GM19463 (cell line): Measurements from ENCODE around the gene HOXA3.

Experiments
- ATAC-seq: cut with Tn5 transposase; IDR thresholded peaks from one replicate; pipeline ENCODE4 v1.9.1; 2021; ENCODE audit warnings: mild to moderate bottlenecking, moderate library complexity; ENCODE audit not compliant: unreplicated experiment

HOXA3 gene

DNA sequence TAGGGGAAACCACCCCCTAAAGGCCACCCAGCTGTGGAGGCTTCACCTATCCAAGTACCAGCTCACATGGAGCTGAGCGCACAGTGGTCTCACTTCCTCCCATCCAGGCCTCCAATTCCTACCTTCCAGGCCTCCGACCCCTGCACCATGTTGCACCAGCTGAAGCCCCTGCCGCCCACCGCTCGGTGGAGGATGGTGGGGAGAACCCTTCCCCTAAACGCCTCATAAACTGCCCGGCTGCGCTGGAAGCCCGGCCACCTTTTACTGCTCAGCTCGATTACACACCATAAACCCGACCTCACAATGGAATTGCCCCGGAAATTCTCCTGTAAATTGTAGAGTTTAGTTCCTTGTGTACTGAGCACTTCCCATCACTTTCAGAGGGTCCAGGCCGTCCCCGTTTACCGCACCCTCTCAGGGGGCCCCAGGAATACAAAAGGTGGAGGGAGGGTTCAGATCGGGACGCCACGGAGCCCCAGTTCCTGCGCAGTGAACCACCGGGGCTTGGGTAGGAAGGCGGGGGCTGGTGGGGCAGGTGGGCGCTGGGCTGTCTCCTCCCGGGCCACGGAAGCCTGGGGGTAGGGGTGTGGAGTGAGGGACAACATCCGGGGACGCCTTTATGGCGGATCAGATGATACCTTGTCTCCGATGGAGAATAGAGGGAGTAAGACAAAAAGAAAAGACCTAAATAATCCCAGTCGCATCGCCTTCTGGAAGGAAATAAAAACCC, 5.5 kb upstream of the HOXA3 start:
- ATAC-seq: no peak

DNA sequence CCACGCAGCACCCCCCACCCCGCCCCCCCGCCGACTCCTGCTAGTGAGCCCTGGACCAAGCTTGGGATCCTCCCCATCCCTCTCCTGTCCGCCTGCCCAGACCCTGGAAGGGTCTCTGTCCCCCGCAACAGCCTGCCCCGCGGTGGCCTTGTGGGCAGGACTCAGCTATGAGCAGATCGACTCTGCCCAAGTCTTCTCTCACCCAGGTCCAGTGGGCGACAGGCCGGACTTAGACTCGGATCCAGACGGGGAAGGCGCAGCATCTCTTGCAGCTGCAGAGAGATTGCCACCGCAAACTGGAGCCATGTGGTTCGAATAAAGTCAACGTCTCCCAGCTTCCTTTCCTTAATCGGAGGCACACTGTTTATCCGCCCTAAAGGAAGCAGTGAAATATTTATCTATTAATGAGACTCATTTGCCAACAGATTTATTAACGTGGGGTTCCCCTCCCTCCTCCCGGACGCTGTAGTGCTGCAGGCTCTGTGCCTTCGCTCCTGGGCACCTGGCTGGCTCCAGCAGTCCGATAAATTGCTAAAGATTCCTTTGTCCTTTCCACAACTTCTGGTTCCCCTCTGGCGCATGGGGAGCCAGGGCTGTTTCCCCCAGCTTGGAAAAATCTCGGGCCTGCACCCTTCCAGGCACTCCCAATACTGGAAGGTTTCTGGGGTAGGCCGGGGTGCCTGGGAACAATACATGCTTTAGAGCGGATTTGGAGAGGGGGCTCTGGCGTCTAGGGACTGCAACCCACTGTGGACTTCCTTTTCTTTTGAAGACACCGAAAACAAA, 4.7 kb upstream of the HOXA3 start:
- no peak for ATAC-seq

DNA sequence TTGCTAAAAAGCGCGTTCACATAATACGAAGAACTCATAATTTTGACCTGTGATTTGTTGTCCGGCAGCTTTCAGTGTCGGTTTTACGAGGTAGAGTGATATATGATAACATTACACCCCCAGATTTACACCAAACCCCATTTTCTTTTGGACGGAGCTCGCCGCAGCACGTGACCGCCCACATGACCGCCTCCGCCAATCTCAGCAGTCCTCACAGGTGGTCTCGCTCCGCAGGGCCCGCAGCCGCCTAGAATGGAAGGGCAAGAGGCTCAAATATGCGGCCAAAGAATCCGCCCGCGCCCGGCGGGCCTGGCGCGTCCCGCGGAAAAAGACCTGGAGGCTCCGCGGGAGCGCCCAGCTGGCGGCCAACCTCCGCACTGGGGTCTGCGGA, 4.1 kb upstream of the HOXA3 start, which contains the start of gene HOXA7:
TSS of gene HOXA7 (minus strand) at position 168 of the 391 bp plus-strand sequence. CDS start at position 38, 130 bp downstream.
- ATAC-seq: no peak

DNA sequence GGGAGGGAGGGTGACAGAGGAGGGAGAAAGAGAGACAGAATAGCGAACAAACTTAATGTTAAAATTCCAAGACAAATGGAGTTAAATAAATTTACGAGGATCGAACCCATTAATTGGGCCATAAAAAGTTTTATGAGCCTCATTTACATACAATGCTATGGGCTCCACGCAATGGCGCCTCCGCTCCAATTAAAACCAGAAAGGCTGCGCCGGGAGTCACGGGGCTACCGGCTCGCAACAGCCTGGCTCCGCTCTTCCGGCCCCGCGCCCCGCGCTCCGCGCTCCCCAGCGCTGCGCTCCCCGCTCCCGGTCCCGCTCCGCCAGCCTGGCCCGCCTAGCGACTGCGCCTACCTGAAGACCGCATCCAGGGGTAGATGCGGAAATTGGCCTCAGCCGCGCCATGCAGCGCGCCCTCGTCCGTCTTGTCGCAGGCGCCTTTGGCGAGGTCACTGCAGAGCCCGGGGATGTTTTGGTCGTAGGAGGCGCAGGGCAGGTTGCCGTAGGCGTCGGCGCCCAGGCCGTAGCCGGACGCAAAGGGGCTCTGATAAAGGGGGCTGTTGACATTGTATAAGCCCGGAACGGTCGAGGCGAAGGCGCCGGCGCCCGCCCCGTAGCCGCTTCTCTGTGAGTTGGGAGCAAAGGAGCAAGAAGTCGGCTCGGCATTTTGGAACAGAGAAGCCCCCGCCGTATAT, 3.6 kb upstream of the HOXA3 start:
- no peak for ATAC-seq

DNA sequence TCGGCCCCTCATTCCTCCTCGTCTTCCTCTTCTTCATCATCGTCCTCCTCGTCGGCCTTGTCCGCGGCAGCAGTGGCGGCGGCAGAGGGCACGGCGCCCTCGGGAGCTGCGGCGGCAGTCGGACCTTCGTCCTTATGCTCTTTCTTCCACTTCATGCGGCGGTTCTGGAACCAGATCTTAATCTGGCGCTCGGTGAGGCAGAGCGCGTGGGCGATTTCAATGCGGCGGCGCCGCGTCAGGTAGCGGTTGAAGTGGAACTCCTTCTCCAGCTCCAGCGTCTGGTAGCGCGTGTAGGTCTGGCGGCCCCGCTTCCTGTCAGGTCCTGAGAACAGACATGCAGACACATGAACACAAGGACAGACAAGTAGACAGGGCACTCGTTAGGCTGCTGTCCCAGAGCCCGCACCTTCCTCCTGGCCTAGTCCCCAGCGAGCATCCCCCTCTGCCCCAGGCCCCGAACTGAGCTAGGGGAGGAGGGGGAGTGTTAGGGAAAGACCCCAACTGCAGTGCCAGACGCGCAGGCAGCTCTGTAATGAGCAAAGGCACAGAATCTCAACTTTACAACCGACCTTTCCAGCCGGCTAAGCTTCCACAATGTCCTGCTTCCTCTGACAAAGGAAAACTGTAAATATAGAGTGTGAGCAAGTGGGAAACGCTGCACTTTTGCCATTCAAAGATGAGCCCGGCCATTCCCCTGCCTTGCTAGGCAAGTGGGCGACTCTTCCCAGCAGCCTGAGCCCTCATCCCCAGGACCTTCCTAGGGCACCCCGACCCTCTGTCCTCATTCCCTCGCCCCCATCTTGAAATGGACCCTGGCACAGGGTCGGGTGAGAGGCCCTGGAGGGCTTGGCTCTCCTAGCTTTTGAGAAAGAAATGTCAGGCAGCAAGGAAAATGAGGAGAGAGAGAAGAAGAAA, 2.8 kb upstream of the HOXA3 start:
- no peak for ATAC-seq

DNA sequence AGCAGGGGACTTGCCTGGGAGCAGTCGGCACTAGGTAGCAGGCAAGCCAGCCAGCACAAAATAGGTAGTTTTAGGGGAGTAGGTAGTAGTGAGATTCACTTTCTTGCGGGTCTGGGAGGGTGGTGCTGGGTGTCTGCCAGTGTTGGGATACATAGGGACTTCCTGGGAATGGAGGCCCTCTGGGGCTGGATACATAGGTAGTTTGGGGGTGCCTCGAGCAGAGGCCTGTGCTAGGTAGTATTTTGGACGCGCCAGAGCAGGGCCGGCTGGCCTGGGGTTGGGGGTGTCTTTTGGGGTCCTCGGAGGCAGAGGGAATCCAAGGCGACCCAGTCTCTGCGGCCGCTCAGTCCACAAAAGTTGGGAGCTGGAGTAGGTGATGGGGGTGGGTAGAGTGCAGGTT, 2.0 kb upstream of the HOXA3 start:
- ATAC-seq: no peak

DNA sequence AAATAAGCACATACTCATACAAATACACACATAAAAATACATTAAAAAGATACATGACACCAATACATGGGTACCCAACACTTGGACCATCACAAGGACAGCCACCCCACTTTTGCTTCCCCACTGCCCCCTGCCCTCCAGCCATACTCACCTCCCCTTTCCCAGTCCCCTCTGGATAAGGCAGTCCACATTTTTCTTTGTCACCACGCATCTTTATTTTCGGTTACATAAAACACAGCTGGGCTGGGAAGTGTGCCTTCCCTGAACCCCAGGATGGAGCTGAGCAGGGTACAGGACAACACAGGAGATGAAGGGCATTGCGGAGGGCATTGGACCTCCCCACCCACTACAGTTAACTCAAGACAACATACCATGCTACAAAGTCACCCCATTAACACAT, 1.1 kb upstream of the HOXA3 start:
- no peak for ATAC-seq

DNA sequence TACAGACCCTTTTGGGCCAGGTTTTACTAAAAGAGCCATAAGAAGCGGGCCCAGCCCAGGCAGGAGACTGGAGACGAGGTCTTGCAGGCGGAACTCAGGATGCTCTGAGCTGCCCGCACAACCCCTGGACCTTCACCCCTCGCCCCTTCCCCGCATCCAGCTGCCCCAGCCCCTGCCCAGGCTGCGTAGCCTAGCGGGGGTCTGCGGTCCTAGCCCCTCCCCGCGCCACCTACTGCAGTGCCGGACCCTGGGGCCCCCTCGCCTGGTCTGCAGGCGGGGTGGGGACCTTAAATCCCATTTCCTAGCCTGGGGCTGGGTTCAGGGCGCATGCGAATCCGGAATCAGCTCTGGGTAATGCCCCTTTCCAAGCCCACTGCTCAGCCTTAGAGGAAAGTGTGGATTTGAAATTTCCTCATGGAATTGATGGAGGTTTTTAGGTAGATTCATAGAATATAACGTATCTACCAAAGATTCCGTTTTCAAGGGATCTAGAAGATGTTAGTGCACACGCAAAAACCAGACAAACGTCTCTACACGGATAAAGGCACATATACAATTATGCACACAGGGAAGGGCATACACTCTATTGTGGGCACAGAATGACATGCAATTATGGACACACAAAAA, 546 bp upstream of the HOXA3 start:
- no peak for ATAC-seq

DNA sequence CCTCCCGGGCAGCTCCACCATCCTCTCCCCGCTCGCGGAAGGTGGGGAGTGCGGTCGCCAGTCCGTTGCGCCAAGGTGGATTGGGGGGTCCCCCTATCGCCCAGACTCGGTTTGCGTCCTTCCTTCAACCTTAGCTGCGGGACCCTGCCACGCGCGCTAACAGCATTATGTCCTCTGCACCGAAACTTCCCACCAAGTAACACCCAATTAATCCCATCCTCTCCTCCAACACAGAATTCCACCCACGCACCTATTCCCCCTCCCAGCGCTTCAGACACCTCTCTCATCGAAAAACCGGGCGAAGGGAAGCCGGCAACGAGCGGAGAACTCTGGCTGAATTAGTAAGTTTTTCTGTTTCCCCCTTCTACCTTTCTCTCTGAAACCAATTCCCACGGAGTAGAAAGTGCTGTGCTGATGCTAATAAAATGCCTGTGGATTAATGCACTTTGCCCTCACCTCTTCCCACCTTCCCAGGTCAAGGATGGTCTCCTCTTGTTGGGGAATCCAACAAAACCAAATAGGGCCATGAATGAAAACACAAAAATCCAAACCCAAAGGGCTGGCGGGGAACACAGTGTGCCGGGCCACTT, 947 bp downstream of the HOXA3 start:
- ATAC-seq: no peak

DNA sequence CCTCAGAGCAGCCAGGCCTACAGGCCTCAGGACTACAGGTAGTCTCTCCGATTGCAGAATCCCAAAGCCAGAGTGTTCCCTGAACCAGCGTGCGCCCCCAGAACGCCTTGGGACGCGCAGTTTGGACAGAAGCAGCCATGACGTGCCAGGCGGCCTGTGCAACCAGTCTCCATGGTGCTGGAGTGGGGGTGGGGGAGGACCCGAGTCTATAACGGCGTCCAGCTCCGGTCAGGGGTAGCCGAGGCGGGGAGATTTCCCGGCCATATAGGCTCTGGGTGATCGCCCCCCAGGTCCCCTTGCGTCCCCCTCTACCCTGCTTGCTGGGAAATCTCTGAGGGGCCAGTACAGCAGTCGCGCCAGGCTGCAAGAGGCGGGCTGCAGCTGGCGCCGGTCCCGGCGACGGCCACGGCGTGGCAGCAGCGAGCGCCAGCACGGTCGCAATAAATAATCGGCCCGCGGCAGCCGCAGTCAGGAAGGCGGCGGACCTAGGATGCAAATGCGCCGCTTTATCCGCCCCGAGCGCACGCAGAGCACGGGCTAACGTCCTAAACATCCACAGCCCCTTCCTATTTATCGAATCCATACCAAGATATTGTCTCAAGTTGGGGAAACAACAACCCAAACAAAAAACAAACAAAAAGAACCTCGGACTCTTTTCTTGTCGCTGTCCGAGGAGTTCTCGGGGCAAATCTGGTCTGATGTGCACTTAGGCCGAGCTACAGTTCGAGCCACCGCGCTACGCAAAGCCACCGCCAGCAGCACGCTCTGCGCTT, 1.6 kb downstream of the HOXA3 start:
- ATAC-seq: peak; percentile 91

DNA sequence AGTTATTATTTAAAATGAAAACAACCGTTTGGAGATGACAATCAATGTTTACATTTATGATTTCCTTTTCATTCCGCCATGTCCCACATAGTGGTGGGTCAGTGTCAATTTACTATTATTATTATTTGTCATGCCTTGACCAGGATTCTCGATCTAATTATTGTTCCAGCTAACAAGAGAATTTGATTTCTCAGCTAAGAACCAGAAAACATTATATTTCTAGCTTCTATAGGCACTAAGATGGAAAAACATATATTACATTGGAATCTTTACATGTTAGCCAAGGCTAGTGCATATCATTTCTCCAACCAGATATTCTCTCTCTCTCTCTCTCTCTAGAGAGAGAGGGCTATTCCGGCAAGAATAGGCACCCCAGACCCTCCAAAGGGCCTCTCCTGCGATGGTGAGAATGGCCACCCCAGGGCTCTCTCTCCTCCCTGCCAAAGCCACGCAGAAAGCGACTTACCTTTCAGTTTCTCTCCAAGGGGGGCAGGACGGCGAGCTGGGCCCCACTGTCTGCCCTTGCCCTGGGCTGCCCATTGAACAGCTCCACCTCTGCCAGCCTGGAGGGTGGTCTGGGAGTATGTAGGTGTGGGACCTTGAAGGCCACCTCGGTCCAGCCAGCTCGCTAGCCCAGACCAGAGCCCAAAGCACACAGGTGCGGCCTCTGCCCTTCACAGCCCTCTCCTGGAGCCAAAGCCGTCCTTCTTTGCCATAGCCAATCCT, 2.4 kb downstream of the HOXA3 start:
- no peak for ATAC-seq

DNA sequence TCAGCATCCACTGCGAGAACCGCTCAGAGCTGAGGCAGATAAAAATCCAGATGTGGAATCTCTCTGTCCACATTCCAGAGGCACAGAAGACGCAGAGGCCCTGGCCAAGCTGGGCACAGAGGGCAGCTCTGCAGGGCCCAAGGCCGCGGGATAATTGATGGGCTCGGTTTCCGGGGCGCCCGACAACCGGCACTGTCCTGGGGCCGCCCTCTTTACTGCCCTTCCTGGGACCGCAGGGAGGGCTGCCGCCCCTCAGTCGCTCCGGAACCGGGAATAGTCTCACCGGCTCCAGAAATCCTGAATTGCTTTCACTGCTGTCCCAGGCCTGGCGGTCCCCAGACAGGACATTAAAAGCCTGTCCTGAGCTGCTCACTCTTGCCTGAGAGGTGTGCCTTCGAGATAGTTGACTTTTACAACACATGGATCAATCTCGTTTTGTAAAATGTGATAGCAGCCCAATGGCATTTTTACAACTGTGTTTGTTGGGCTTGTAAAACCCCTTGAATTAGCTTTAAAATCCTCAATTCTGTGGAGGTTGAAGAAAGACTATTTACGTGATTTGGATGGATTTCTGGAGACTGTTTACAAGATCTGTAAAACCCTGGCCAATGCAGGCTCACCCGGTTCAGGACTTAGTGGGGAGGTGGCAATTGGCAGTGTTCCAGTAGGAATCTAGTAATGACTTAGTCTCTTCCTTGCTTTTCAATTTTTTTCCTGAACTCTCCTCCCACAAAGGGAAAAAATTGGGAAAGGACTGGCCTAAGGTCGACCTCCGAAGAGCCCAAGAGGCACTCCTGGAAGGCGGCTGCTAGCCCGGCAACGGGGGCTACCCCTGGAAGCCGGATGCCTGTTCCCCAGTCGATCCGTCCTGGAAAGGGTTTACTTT, 3.4 kb downstream of the HOXA3 start:
- no peak for ATAC-seq

DNA sequence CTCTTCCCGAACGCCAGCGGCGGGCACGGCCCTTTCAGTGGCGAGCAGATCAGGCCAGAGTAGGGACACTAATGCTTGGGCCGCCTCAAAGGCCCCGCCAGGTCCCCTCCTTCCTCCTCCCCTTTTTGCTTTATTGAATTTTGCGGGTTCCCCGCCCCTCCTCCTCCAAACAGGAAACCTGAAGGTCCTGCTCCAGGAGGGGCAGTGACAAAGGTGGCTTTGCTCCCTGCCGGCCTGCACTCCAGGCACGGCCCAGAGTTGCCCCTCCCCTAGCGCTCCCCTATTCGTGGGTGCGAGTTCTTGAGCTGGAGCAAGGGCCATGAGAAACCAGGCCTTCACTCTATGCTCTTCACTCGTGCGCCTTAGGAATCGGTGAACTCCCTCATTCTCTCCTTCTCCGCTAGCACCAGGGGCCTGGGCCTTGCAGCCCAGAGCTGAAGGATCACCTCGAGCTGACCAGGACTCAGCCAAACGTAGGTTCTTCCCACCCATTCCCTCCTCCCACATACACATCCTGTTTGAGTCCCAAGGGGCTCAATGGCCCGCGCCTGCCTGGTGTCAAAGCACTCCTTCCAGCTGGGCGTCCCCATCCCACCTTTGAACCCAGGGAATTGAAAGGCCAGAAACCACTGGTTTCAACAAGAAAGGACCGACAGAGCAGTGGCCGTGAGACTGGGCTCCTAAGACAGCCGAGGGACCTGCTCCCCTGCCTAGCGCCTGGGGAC, 4.2 kb downstream of the HOXA3 start:
- no peak for ATAC-seq

DNA sequence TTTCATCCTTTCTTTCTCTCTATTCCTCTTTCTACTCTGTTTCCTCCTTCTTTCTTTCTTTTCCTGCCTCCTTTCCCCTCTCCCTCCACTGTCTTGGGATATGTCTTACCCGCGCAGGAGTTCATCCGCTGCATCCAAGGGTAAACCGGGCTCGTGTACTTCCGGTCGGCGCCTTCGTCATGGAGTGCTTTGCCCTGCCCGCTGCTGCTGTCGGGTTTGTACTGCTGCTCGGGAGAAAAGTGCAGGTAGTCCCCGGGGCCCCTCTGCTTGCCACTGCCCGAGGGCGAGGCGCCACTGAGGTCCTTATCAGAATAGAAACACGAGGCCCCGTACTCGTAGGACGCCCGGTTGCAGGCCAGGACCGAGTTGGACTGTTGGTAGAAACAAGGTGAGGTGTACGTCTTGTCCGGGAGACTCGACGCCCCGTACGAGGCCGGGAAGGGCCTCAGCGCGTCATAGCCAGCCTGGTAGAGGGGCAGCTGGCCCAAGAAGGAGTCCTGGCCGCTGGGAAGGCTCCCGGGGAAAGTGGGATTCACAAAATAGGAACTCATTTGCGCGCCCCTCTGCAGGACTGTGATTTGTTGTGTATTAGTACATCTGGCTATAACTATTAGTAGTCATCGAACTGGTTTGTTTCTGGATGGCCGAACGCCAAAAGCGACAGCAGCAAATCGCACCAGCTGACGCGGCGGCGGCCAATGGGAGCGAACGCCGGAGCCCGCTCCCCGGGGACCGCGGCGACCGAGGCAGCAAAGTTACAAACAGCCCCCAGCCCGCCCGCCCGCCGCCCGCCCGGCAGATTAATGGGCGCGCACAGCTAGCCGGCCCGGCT, 5.0 kb downstream of the HOXA3 start, which contains the start of gene HOXA6:
TSS of gene HOXA6 (minus strand) at position 576 of the 832 bp plus-strand sequence. CDS start at position 551, 25 bp downstream.
- no peak for ATAC-seq

DNA sequence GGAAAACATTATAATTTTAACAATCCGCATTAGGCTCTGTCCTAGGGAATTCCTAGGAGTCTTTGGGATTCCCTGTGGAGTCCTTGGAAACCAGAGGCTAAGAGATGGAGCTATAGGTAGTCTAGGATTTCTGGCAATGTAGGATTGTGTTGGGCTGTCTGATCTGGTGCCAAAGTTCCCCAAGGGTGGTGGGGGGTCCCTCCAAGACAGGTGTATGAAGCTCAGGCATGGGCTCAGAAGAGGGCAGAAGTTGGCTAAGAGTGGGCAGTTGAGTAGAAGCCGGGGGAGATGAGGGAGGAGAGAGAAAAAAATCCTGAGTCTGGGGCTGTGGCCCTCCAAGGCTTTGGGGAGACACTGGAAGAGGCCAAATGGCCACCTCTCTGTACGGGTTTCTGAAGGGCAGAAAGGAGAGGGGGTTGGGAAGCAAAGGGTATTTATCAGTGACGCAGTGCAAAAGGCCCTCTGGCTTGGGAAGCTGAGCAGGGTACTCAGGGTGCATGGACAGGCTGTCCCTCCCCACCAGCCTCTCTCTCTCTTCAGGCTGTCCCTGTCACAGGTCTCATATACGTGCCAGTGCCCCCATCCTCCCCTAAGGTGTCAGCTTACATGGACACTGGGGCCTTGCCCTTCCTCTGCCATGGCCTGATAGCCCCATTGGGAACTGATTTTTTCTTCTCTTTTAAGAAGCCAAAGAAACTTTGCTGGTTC, 5.7 kb downstream of the HOXA3 start:
- ATAC-seq: no peak
